H1 (cell line): Measurements from ENCODE around the gene RASAL1. TPM values are rescaled to one million over a fixed set of nuclear protein-coding genes. Genes with fewer than 3 reads are reported as not detected.

ENCODE experiments used
- CTCF ChIA-PET: fragments of 300-600 bp; sonication (Branson Sonifier 250); formaldehyde crosslinking; loops from one replicate; lab custom pipeline; 2021; ENCODE audit not compliant: partially characterized antibody; lab: Charles Lee
- POLR2A ChIA-PET: fragments of 300-600 bp; sonication (Branson Sonifier 250); formaldehyde crosslinking; loops from one replicate; lab custom pipeline; 2021; ENCODE audit warnings: inconsistent platforms; ENCODE audit not compliant: partially characterized antibody; lab: Charles Lee
- DNase-seq, 2 experiments: peaks; one replicate each; pipeline versions ENCODE4 v3.0.0 to v3.0.0-alpha.2; 2010 to 2022; ENCODE audit warnings: low spot score in 2 of 2, low read depth in 1 of 2, mixed read lengths in 1 of 2
- FAIRE-seq: peaks from 2 replicates; lab custom pipeline; 2011; peaks lifted over from hg19 to GRCh38; lab: Jason Lieb, UNC
- H2AFZ ChIP-seq: 2 replicates; pipeline ENCODE4 v1.8.1; 2012; ENCODE audit warnings: low read length, inconsistent platforms
- H2AK5ac ChIP-seq: 2 replicates; pipeline ENCODE4 v1.6.1; 2013; ENCODE audit warnings: low read depth, low read length
- H2BK120ac ChIP-seq: replicated peaks from 2 replicates; pipeline ENCODE3; 2013; ENCODE audit warnings: low read depth, low read length, inconsistent platforms
- H2BK12ac ChIP-seq: 2 replicates; pipeline ENCODE4 v1.6.1; 2013; ENCODE audit warnings: low read depth, low read length
- H2BK15ac ChIP-seq: 2 replicates; pipeline ENCODE4 v1.6.1; 2013; ENCODE audit warnings: low read length
- H2BK20ac ChIP-seq: 2 replicates; pipeline ENCODE4 v1.6.1; 2013; ENCODE audit warnings: low read length
- H2BK5ac ChIP-seq: 2 replicates; pipeline ENCODE4 v1.6.1; 2013; ENCODE audit warnings: low read depth, low read length
- H3K14ac ChIP-seq: 2 replicates; pipeline ENCODE4 v1.6.1; 2013; ENCODE audit warnings: inconsistent platforms; ENCODE audit not compliant: insufficient read length
- H3K18ac ChIP-seq: 2 replicates; pipeline ENCODE4 v1.6.1; 2013; ENCODE audit warnings: low read length; ENCODE audit errors: extremely low read depth
- H3K23ac ChIP-seq: 2 replicates; pipeline ENCODE4 v1.6.1; 2013; ENCODE audit warnings: inconsistent platforms; ENCODE audit not compliant: insufficient read length
- H3K23me2 ChIP-seq: 2 replicates; pipeline ENCODE4 v1.6.1; 2013; ENCODE audit warnings: low read depth, low read length
- H3K27ac ChIP-seq: 2 replicates; pipeline ENCODE4 v1.6.1; 2011; ENCODE audit warnings: low read depth, low read length, inconsistent platforms
- H3K27me3 ChIP-seq, 4 experiments: replicated peaks in 1 of 4; 1 replicate in 1 of 4; 2 replicates in 3 of 4; pipeline versions ENCODE4 v1.6.1 to v1.8.1; 2011 to 2013; ENCODE audit warnings: low read length in 3 of 4, mild to moderate bottlenecking in 3 of 4, inconsistent platforms in 2 of 4, mixed read lengths in 2 of 4, moderate library complexity in 1 of 4; ENCODE audit not compliant: control insufficient read depth in 3 of 4, insufficient read depth in 3 of 4; ENCODE audit errors: extremely low read depth in 1 of 4
- H3K36me3 ChIP-seq, 4 experiments: 2 replicates each; pipeline versions ENCODE4 v1.6.1 to v1.8.1; 2011 to 2013; ENCODE audit warnings: mild to moderate bottlenecking in 4 of 4, low read length in 3 of 4, moderate library complexity in 2 of 4, control low read depth in 1 of 4, inconsistent platforms in 1 of 4; ENCODE audit not compliant: insufficient read depth in 4 of 4, control insufficient read depth in 2 of 4
- H3K4ac ChIP-seq: replicated peaks from 2 replicates; pipeline ENCODE3; 2013; ENCODE audit warnings: low read length, low read depth, mixed read lengths, inconsistent platforms; ENCODE audit not compliant: insufficient read length
- H3K4me1 ChIP-seq, 4 experiments: replicated peaks in 1 of 4; 1 replicate in 1 of 4; 2 replicates in 3 of 4; pipeline versions ENCODE4 v1.6.1 to v1.8.1; 2011 to 2013; ENCODE audit warnings: low read length in 3 of 4, inconsistent platforms in 2 of 4, mixed read lengths in 1 of 4; ENCODE audit not compliant: insufficient read depth in 4 of 4, control insufficient read depth in 3 of 4
- H3K4me2 ChIP-seq, 2 experiments: 2 replicates each; pipeline versions ENCODE4 v1.6.1 to v1.8.1; 2011 to 2013; ENCODE audit warnings: low read depth in 2 of 2, low read length in 2 of 2, control low read depth in 1 of 2, inconsistent platforms in 1 of 2, mild to moderate bottlenecking in 1 of 2; ENCODE audit not compliant: insufficient read depth in 1 of 2
- H3K4me3 ChIP-seq, 4 experiments: fragments of 200-600, 300-600 bp in 1 of 4; sonication (generic), shearing (Covaris generic), sonication (Bioruptor Twin) in 1 of 4; 2 replicates each; pipeline versions ENCODE4 v1.5.1 to v1.8.1; 2011 to 2016; ENCODE audit warnings: low read length in 4 of 4, low read depth in 3 of 4, control low read depth in 2 of 4, inconsistent platforms in 2 of 4, mild to moderate bottlenecking in 2 of 4, mixed read lengths in 1 of 4, moderate library complexity in 1 of 4; ENCODE audit not compliant: insufficient read depth in 2 of 4; ENCODE audit errors: extremely low read depth in 1 of 4
- H3K56ac ChIP-seq: replicated peaks from 2 replicates; pipeline ENCODE3; 2013; ENCODE audit warnings: low read depth, mild to moderate bottlenecking, mixed read lengths, low read length, inconsistent platforms; ENCODE audit not compliant: insufficient read length
- H3K79me1 ChIP-seq: 2 replicates; pipeline ENCODE4 v1.6.1; 2013; ENCODE audit warnings: low read depth, low read length, control low read depth
- H3K79me2 ChIP-seq, 2 experiments: 2 replicates each; pipeline versions ENCODE4 v1.6.1 to v1.8.1; 2012 to 2013; ENCODE audit warnings: low read length in 2 of 2, mild to moderate bottlenecking in 2 of 2, inconsistent platforms in 1 of 2; ENCODE audit not compliant: insufficient read depth in 2 of 2, control insufficient read depth in 1 of 2
- H3K9ac ChIP-seq, 4 experiments: replicated peaks in 1 of 4; 1 replicate in 1 of 4; 2 replicates in 3 of 4; pipeline versions ENCODE4 v1.6.1 to v1.8.1; 2011 to 2013; ENCODE audit warnings: low read depth in 3 of 4, low read length in 3 of 4, control low read depth in 2 of 4, mild to moderate bottlenecking in 2 of 4, moderate library complexity in 2 of 4, inconsistent platforms in 1 of 4; ENCODE audit errors: extremely low read depth in 1 of 4
- H3K9me3 ChIP-seq, 2 experiments: 2 replicates each; pipeline versions ENCODE4 v1.6.1 to v1.8.1; 2012 to 2013; ENCODE audit warnings: mild to moderate bottlenecking in 2 of 2, moderate library complexity in 2 of 2, control low read depth in 1 of 2, inconsistent platforms in 1 of 2, low read depth in 1 of 2, low read length in 1 of 2, mixed read lengths in 1 of 2; ENCODE audit not compliant: insufficient read depth in 2 of 2
- H4K20me1 ChIP-seq, 2 experiments: replicated peaks in 1 of 2; 2 replicates each; pipeline versions ENCODE3 to v1.8.1; 2011 to 2013; ENCODE audit warnings: inconsistent platforms in 2 of 2, low read length in 2 of 2, mild to moderate bottlenecking in 1 of 2; ENCODE audit not compliant: insufficient read depth in 2 of 2, control insufficient read depth in 1 of 2
- H4K5ac ChIP-seq: 2 replicates; pipeline ENCODE4 v1.6.1; 2013; ENCODE audit warnings: low read length, low read depth, mixed read lengths, inconsistent platforms; ENCODE audit not compliant: insufficient read length
- H4K8ac ChIP-seq: 2 replicates; pipeline ENCODE4 v1.8.0; 2013; ENCODE audit warnings: mild to moderate bottlenecking, moderate library complexity, low read length, inconsistent platforms; ENCODE audit not compliant: insufficient read depth; ENCODE audit errors: extremely low read depth
- H4K91ac ChIP-seq: replicated peaks from 2 replicates; pipeline ENCODE3; 2013; ENCODE audit warnings: low read length, mixed read lengths, inconsistent platforms; ENCODE audit not compliant: insufficient read length
- EGR1 ChIP-seq: IDR thresholded peaks from 2 replicates; pipeline ENCODE4 v1.6.1; 2011; ENCODE audit warnings: low read depth, low read length, borderline replicate concordance
- RBBP5 ChIP-seq: IDR thresholded peaks from 2 replicates; pipeline ENCODE4 v1.7.1; 2012; ENCODE audit warnings: low read depth, mild to moderate bottlenecking, inconsistent platforms, low read length, moderate library complexity, borderline replicate concordance
- TBP ChIP-seq: IDR thresholded peaks from 2 replicates; pipeline ENCODE4 v1.6.1; 2011; ENCODE audit warnings: low read depth, low read length, improper control_type of control experiment
- WGBS, 2 experiments: shearing (Covaris generic) in 1 of 2; methylation state at CpG; one replicate each; pipeline versions ENCODE4 v1.1.6 to v1.1.7; 2013 to 2015; ENCODE audit warnings: low lambda C conversion rate in 2 of 2, mixed read lengths in 2 of 2, inconsistent platforms in 1 of 2, low coverage in 1 of 2, missing lambda C conversion rate in 1 of 2; ENCODE audit not compliant: insufficient replicate concordance in 2 of 2, insufficient coverage in 1 of 2, insufficient read length in 1 of 2; ENCODE audit errors: extremely low coverage in 1 of 2, missing lambda C conversion rate in 1 of 2; 5-methylcytosine and 5-hydroxymethylcytosine counted together
- polyA plus RNA-seq, 7 experiments: library from polyadenylated mRNA; depleted of rRNA in 3 of 7; stranded (reverse) in 5 of 7; unstranded in 2 of 7; fragments of >200 nt in 5 of 7; fragments of 200-250 nt in 2 of 7; gene quantifications; 1 replicate in 5 of 7; 2 replicates in 1 of 7; 4 replicates in 1 of 7; pipeline versions ENCODE4 v1.2.1 to v1.2.3, GENCODE V29; 2011 to 2013; ENCODE audit warnings: missing spikeins in 2 of 7, mixed read lengths in 2 of 7
- total RNA-seq: library from RNA; stranded (reverse); fragmentation: NEBNext Ultra II Directional; extraction: Animal tissue kit (Norgen Biotek cat#: 25700); gene quantifications from 2 replicates; pipeline ENCODE4 v1.2.1, GENCODE V29; 2021

Gene RASAL1
- total and polyA plus RNA-seq, 2 of the 8 experiments (the other 6 are each of a cell fraction or from before 2014, with no cell fraction given), result 3.7 to 5.0 TPM

- H2BK120ac ChIP-seq, result no peak overlapping the region
- H3K27me3 ChIP-seq, result peaks cover 0 to 22% (median 19%) of the 10 kb centered on the region in 4 experiments; a peak in 6 of 7 replicates
- H3K18ac ChIP-seq, result no peak overlapping the region
- CTCF ChIA-PET, result interaction anchor here (0.8 to 2.4 kb wide), 7 partner anchors 8 to 66 kb away, joined by 3 to 14 read pairs (median 3); no protein-coding TSS in a partner anchor
- no peak overlapping the region; a peak in 1 of 7 replicates for H3K9ac ChIP-seq
- no peak overlapping the region for H3K27ac ChIP-seq
- H4K20me1 ChIP-seq, result peaks cover 0 to 2% of the 10 kb centered on the region in 2 experiments
- WGBS, 2 experiments, result 87% methylated on average over 8 of the region's 8 CpGs; no CpG with 5 or more reads in 1 of the 2 experiments
- H4K91ac ChIP-seq, result no peak overlapping the region
- H3K79me2 ChIP-seq, result no peaks in the 10 kb centered on the region
- POLR2A ChIA-PET, result no interaction called here
- no peak overlapping the region for H2AFZ ChIP-seq
- no peak overlapping the region for H2BK5ac ChIP-seq
- no peak overlapping the region for H3K56ac ChIP-seq
- H2BK12ac ChIP-seq, result no peak overlapping the region
- H3K23ac ChIP-seq, result no peak overlapping the region
- H4K8ac ChIP-seq, result no peak overlapping the region
- no peak for FAIRE-seq
- no peak overlapping the region for H3K4me2 ChIP-seq
- H3K14ac ChIP-seq, result no peak overlapping the region
- peaks cover 11% of the 10 kb centered on the region; the same call in 1 of the 2 replicates for H3K23me2 ChIP-seq
- TF ChIP-seq RBBP5 (no peak), TBP (no peak), EGR1 (no peak)
- TF ChIP-seq, all 59 proteins: peak for 0
- no peaks in the 10 kb centered on the region for H3K9me3 ChIP-seq
- H3K4me1 ChIP-seq, result peaks cover 0 to 11% (median 7%) of the 10 kb centered on the region in 4 experiments; a peak in 5 of 7 replicates
- no peak overlapping the region for H3K4me3 ChIP-seq
- H3K79me1 ChIP-seq, result no peaks in the 10 kb centered on the region
- H2BK20ac ChIP-seq, result no peak overlapping the region
- H3K36me3 ChIP-seq, result no peaks in the 10 kb centered on the region
- no peak overlapping the region for H3K4ac ChIP-seq
- H4K5ac ChIP-seq, result no peak overlapping the region
- peak overlapping the region; percentile 60; the same call in 1 of the 2 replicates for H2AK5ac ChIP-seq
- no peak overlapping the region for H2BK15ac ChIP-seq
- no peak for DNase-seq
Measured at GRCh38 chr12:113059071-113059595, 76.4 kb downstream of the RASAL1 start.
